ENCODE data around the gene KCNH4. TPM values are rescaled to one million over a fixed set of nuclear protein-coding genes. Genes with fewer than 3 reads are reported as not detected.

Gene KCNH4
- total and polyA plus RNA-seq, 2 of the 13 experiments (the other 11 are each of a cell fraction or from before 2014, with no cell fraction given) = 0.01 to 0.09 TPM

GRCh38 chr17:42107597-42108576, 73.1 kb downstream of the KCNH4 start (continued):
- TF ChIP-seq ZNF510 (CRISPR knock-in tag; IDR thresholded peaks at IDR 0.05; ENCODE audit: low read depth) (no peak), ZNF879 (CRISPR knock-in tag; IDR thresholded peaks at IDR 0.05) (no peak), MEIS2 (CRISPR knock-in tag; IDR thresholded peaks at IDR 0.05) (no peak), PLRG1 (conservative IDR thresholded peaks at IDR 0.05) (no peak), CENPT (CRISPR knock-in tag; IDR thresholded peaks at IDR 0.05; ENCODE audit: low read depth) (no peak), HOMEZ (CRISPR knock-in tag; IDR thresholded peaks at IDR 0.05; ENCODE audit: low read depth) (no peak), NCOA2 (CRISPR knock-in tag; IDR thresholded peaks at IDR 0.05) (no peak), CBX5 (CRISPR knock-in tag; IDR thresholded peaks at IDR 0.05; ENCODE audit: borderline replicate concordance) (no peak), U2AF2 (IDR thresholded peaks at IDR 0.05; ENCODE audit: low read depth, low read length) (no peak), SRY (CRISPR knock-in tag; IDR thresholded peaks at IDR 0.05) (no peak), NR2F6 (IDR thresholded peaks at IDR 0.05) (no peak), NR2F6 (CRISPR knock-in tag; IDR thresholded peaks at IDR 0.05) (no peak), MLXIP (CRISPR knock-in tag; IDR thresholded peaks at IDR 0.05; ENCODE audit: borderline replicate concordance) (no peak), ZFY (CRISPR knock-in tag; IDR thresholded peaks at IDR 0.05) (no peak), ZUFSP (CRISPR knock-in tag; IDR thresholded peaks at IDR 0.05; ENCODE audit: borderline replicate concordance) (no peak), FIP1L1 (IDR thresholded peaks at IDR 0.05; ENCODE audit: borderline replicate concordance, insufficient read depth, low read depth, low read length) (no peak), TIGD3 (CRISPR knock-in tag; IDR thresholded peaks at IDR 0.05; ENCODE audit: borderline replicate concordance) (no peak), ZNF704 (CRISPR knock-in tag; IDR thresholded peaks at IDR 0.05; ENCODE audit: borderline replicate concordance) (no peak), ZBTB34 (CRISPR knock-in tag; IDR thresholded peaks at IDR 0.05) (no peak)

Data from HepG2 (cell line).